Purkinje cell (primary cell): ENCODE data around the gene MAPK8IP2. TPM values are rescaled to one million over a fixed set of nuclear protein-coding genes. Genes with fewer than 3 reads are reported as not detected.

ENCODE experiments used
- polyA plus RNA-seq: library from polyadenylated mRNA; unstranded; fragments of >200 nt; fragmentation: Nextera tagmentation; gene quantifications from 2 replicates; pipeline ENCODE4 v1.2.1, GENCODE V29; 2014

The MAPK8IP2 gene
- 5.1 and 5.8 TPM in 2 replicates for polyA plus RNA-seq

GRCh38 chr22:50600538-50600937 is at the start of gene MAPK8IP2:
TSS of gene MAPK8IP2 (plus strand) at chr22:50600793. CDS start at chr22:50600819, 26 bp downstream.

GRCh38 chr22:50562523-50563412 is 37.8 kb upstream of the MAPK8IP2 start, which contains the start of gene SYCE3:
TSS of gene SYCE3 (minus strand) at chr22:50562919. CDS start at chr22:50556405, 6,514 bp downstream.

GRCh38 chr22:50577987-50578775 is 22.4 kb upstream of the MAPK8IP2 start, which contains the start of gene CPT1B:
TSS of gene CPT1B (minus strand) at chr22:50578427. CDS start at chr22:50577915, 512 bp downstream.

GRCh38 chr22:50582493-50583293 is 17.9 kb upstream of the MAPK8IP2 start, which contains the start of gene CHKB:
TSS of gene CHKB (minus strand) at chr22:50582849. CDS start at chr22:50582781, 68 bp downstream.

GRCh38 chr22:50627642-50628542 is 27.3 kb downstream of the MAPK8IP2 start, which contains the start of gene ARSA:
TSS of gene ARSA (minus strand) at chr22:50628152. CDS start at chr22:50627779, 373 bp downstream.

Other genes with a start within 250 kb of the MAPK8IP2 start
- 0.35 and 0.56 TPM in 2 replicates for gene SBF1, start 125.8 kb upstream of the MAPK8IP2 start, polyA plus RNA-seq
- gene ADM2, start 119.2 kb upstream of the MAPK8IP2 start, polyA plus RNA-seq, result not detected in 2 replicates
- not detected in 2 replicates for gene MIOX, start 113.9 kb upstream of the MAPK8IP2 start, polyA plus RNA-seq
- 0.59 and 1.1 TPM in 2 replicates for gene LMF2, start 93.1 kb upstream of the MAPK8IP2 start, polyA plus RNA-seq
- gene NCAPH2, start 92.6 kb upstream of the MAPK8IP2 start, polyA plus RNA-seq, result 3.5 and 3.7 TPM in 2 replicates
- not detected in 2 replicates for gene SCO2, start 75.2 kb upstream of the MAPK8IP2 start, polyA plus RNA-seq
- gene TYMP, start 70.8 kb upstream of the MAPK8IP2 start, polyA plus RNA-seq, result not detected in 2 replicates
- 0.08 TPM in 1 of 2 replicates, not detected in the other for gene KLHDC7B, start 54.9 kb upstream of the MAPK8IP2 start, polyA plus RNA-seq
- 30.9 and 43.1 TPM in 2 replicates for gene SYCE3, start 37.9 kb upstream of the MAPK8IP2 start, polyA plus RNA-seq
- 0.88 and 1.2 TPM in 2 replicates for gene CPT1B, start 22.4 kb upstream of the MAPK8IP2 start, polyA plus RNA-seq
- gene CHKB, start 17.9 kb upstream of the MAPK8IP2 start, polyA plus RNA-seq, result 23.5 and 35.9 TPM in 2 replicates
- gene ARSA, start 27.4 kb downstream of the MAPK8IP2 start, polyA plus RNA-seq, result 1.0 and 5.5 TPM in 2 replicates
- gene SHANK3, start 72.0 kb downstream of the MAPK8IP2 start, polyA plus RNA-seq, result 0.43 and 0.65 TPM in 2 replicates
- not detected in 2 replicates for gene ACR, start 137.4 kb downstream of the MAPK8IP2 start, polyA plus RNA-seq
- 4.6 and 10.8 TPM in 2 replicates for gene RABL2B, start 182.8 kb downstream of the MAPK8IP2 start, polyA plus RNA-seq